OCI-LY3 (cell line): ENCODE measurements around the gene ZNF683.

Experiments used
- H2AFZ ChIP-seq: fragments of 200-600, 300-600 bp; shearing (Covaris generic); 2 replicates; pipeline ENCODE4 v1.6.0; 2014; ENCODE audit warnings: antibody characterized with exemption, low read depth, low read length
- H3K27ac ChIP-seq: fragments of 200-600, 300-600 bp; sonication (generic); 2 replicates; pipeline ENCODE4 v1.5.1; 2014; ENCODE audit warnings: mild to moderate bottlenecking, low read length, moderate library complexity, mixed read lengths
- H3K27me3 ChIP-seq: fragments of 200-600, 300-600 bp; sonication (generic); 2 replicates; pipeline ENCODE4 v1.6.1; 2014; ENCODE audit warnings: low read depth, low read length, mixed read lengths
- H3K36me3 ChIP-seq: fragments of 200-600, 300-600 bp; sonication (generic); replicated peaks from 2 replicates; pipeline ENCODE3; 2014; ENCODE audit warnings: low read depth, low read length, mixed read lengths
- H3K4me1 ChIP-seq: fragments of 300-600, 200-600 bp; sonication (generic); 2 replicates; pipeline ENCODE4 v1.6.1; 2014; ENCODE audit warnings: low read length, mixed read lengths
- H3K4me2 ChIP-seq: fragments of 200-600, 300-600 bp; sonication (generic); 2 replicates; pipeline ENCODE4 v1.6.1; 2014; ENCODE audit warnings: low read length, mixed read lengths
- H3K4me3 ChIP-seq: fragments of 300-600, 200-600 bp; sonication (generic); 2 replicates; pipeline ENCODE4 v1.5.1; 2014; ENCODE audit warnings: antibody characterized with exemption, mild to moderate bottlenecking, low read length, moderate library complexity
- H3K79me2 ChIP-seq: fragments of 300-600, 200-600 bp; shearing (Covaris generic); 2 replicates; pipeline ENCODE4 v1.6.1; 2014; ENCODE audit warnings: mild to moderate bottlenecking, low read length, mixed read lengths
- H3K9ac ChIP-seq: fragments of 300-600, 200-600 bp; shearing (Covaris generic); 2 replicates; pipeline ENCODE4 v1.6.0; 2014; ENCODE audit warnings: mild to moderate bottlenecking, low read length, moderate library complexity
- H3K9me3 ChIP-seq: fragments of 200-600, 300-600 bp; shearing (Covaris generic); 2 replicates; pipeline ENCODE4 v1.6.1; 2014; ENCODE audit warnings: low read length, mixed read lengths; ENCODE audit not compliant: insufficient read depth
- H4K20me1 ChIP-seq: fragments of 200-600, 300-600 bp; sonication (generic); 2 replicates; pipeline ENCODE4 v1.6.1; 2016; ENCODE audit warnings: low read length, mixed read lengths; ENCODE audit not compliant: insufficient read depth
- CTCF ChIP-seq: fragments of 200-600, 300-600 bp; sonication (generic); IDR thresholded peaks from 2 replicates; pipeline ENCODE4 v1.5.1; 2014; ENCODE audit warnings: antibody characterized with exemption, low read length, low read depth
- EZH2phosphoT487 ChIP-seq: fragments of 200-600 bp; shearing (Covaris generic); IDR thresholded peaks from 2 replicates; pipeline ENCODE4 v1.6.1; 2018; ENCODE audit warnings: antibody characterized with exemption, mixed run types, low read depth

Gene ZNF683

GRCh38 chr1:26318338-26319064 is 54.0 kb downstream of the ZNF683 start:
- no peak overlapping the region for H3K9ac ChIP-seq
- H3K27me3 ChIP-seq, result no peaks in the 10 kb centered on the region
- H3K9me3 ChIP-seq, result no peaks in the 10 kb centered on the region
- H3K4me1 ChIP-seq, result peaks cover 46% of the 10 kb centered on the region
- H3K4me2 ChIP-seq, result peak overlapping the region; percentile 49
- TF ChIP-seq EZH2phosphoT487 (no peak), CTCF (no peak)
- H3K36me3 ChIP-seq, result no peaks in the 10 kb centered on the region
- no peaks in the 10 kb centered on the region for H4K20me1 ChIP-seq
- no peak overlapping the region for H3K4me3 ChIP-seq
- H2AFZ ChIP-seq, result no peak overlapping the region
- H3K79me2 ChIP-seq, result no peaks in the 10 kb centered on the region
- H3K27ac ChIP-seq, result no peak overlapping the region

- Histone ChIP-seq H3K27me3 (no peaks in the 10 kb centered on the region), H3K4me3 (peak within 1 kb of the TSS; percentile 31; the same call in 1 of the 2 replicates), H4K20me1 (no peaks in the 10 kb centered on the region), H3K9ac (peak within 1 kb of the TSS; percentile 20; the same call in 1 of the 2 replicates), H2AFZ (peak within 1 kb of the TSS; percentile 81), H3K27ac (no peak within 1 kb of the TSS; the same call in 1 of the 2 replicates), H3K9me3 (no peaks in the 10 kb centered on the region), H3K4me1 (peaks cover 46% of the 10 kb centered on the region), H3K79me2 (no peaks in the 10 kb centered on the region), H3K36me3 (no peaks in the 10 kb centered on the region), H3K4me2 (peak within 1 kb of the TSS; percentile 49)
- TF ChIP-seq EZH2phosphoT487 (no peak), CTCF (no peak)
Observed at GRCh38 chr1:26317612-26318337, 54.8 kb downstream of the ZNF683 start, which contains the start of gene CD52. TSS of gene CD52 (plus strand) at chr1:26317958. CDS start at chr1:26318018, 60 bp downstream.

GRCh38 chr1:26317146-26317545 is 55.4 kb downstream of the ZNF683 start:
- Histone ChIP-seq H3K4me2 (peak overlapping the region; percentile 49), H2AFZ (peak overlapping the region; percentile 81), H3K27me3 (no peaks in the 10 kb centered on the region), H3K79me2 (no peaks in the 10 kb centered on the region), H3K4me1 (peaks cover 45% of the 10 kb centered on the region), H4K20me1 (no peaks in the 10 kb centered on the region), H3K4me3 (peak overlapping the region; percentile 31; the same call in 1 of the 2 replicates), H3K9me3 (no peaks in the 10 kb centered on the region), H3K36me3 (no peaks in the 10 kb centered on the region), H3K27ac (no peak overlapping the region; the same call in 1 of the 2 replicates), H3K9ac (peak overlapping the region; percentile 20; the same call in 1 of the 2 replicates)
- TF ChIP-seq CTCF (no peak), EZH2phosphoT487 (no peak)
